Measurements from ENCODE around the gene DMAC2L. TPM values are rescaled to one million over a fixed set of nuclear protein-coding genes. Genes with fewer than 3 reads are reported as not detected.

DMAC2L gene
- total RNA-seq, 1 experiment from 2014 or later: 8.9 TPM

DNA sequence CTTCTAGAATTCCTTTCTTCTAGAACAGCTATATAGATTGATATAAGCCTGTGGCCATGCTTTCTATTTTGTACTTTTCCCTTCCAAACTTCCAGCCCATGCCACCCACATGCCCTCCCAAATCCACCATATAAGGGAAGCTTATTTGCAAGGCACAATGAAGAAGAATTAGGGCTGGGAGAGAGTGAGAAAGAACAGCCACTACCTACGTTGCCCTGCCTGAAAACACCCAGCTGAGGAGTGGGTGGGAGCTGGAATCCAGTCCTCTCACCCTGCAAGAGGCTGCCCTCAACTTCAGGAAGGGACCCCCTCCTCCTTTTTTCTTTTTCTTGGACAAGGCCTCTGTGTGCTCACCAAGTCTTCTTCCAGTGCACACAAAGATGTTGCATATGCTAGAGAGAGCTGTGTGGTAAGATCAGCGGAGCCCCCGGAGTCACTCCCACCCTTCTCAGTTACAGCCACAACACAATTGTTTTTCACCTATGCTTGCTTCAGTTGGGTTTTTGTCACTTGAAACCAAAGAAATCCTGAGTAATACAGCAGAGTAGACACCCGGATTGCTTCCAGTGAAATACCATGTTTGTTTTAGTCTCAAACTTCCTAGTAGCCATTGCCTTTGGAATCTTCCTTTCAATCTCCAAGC is 45.8 kb downstream of the DMAC2L start:
- no peaks in the 10 kb centered on the region for H4K20me1 ChIP-seq (ENCODE audit: insufficient read depth)
- H3K27ac ChIP-seq (ENCODE audit: low read depth, low read length): no peak overlapping the region
- H3K9ac ChIP-seq (ENCODE audit: low read length): no peak overlapping the region
- TF ChIP-seq, protein P1, sequence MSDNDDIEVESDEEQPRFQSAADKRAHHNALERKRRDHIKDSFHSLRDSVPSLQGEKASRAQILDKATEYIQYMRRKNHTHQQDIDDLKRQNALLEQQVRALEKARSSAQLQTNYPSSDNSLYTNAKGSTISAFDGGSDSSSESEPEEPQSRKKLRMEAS (IDR thresholded peaks at IDR 0.05): no peak
- TF ChIP-seq RAD21 (IDR thresholded peaks at IDR 0.05; ENCODE audit: low read depth): no peak
- no peak for TF ChIP-seq EZH2 (IDR thresholded peaks at IDR 0.05)
- no peak for TF ChIP-seq ZNF274 (IDR thresholded peaks at IDR 0.05; ENCODE audit: low read depth, low read length)
- TF ChIP-seq SRF (IDR thresholded peaks at IDR 0.05; ENCODE audit: low read depth): no peak
- TF ChIP-seq, protein P2, sequence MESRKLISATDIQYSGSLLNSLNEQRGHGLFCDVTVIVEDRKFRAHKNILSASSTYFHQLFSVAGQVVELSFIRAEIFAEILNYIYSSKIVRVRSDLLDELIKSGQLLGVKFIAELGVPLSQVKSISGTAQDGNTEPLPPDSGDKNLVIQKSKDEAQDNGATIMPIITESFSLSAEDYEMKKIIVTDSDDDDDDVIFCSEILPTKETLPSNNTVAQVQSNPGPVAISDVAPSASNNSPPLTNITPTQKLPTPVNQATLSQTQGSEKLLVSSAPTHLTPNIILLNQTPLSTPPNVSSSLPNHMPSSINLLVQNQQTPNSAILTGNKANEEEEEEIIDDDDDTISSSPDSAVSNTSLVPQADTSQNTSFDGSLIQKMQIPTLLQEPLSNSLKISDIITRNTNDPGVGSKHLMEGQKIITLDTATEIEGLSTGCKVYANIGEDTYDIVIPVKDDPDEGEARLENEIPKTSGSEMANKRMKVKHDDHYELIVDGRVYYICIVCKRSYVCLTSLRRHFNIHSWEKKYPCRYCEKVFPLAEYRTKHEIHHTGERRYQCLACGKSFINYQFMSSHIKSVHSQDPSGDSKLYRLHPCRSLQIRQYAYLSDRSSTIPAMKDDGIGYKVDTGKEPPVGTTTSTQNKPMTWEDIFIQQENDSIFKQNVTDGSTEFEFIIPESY (IDR thresholded peaks at IDR 0.05; ENCODE audit: extremely low read depth, insufficient replicate concordance, low read length): no peak
- no TSS peak for BruUV-seq (replicated peaks)
- H3K4me3 ChIP-seq (replicated peaks in 1 of 2; ENCODE audit: low read depth in 1 of 2, low read length in 2 of 2): no peak overlapping the region
- ChIA-PET RAD21 (ENCODE audit: low non-redundant PET in 1 of 2, low total read pairs in 2 of 2, uncharacterized antibody in 2 of 2, unreplicated experiment in 2 of 2) (no interaction called here), POLR2A (no interaction called here), CTCF (interaction anchor here (0.8 kb wide), 1 partner anchor 37 kb away, joined by 4 read pairs; no protein-coding TSS in a partner anchor)
- intact Hi-C loops (cut with micrococcal nuclease): no loop called here
- H3K79me2 ChIP-seq (ENCODE audit: insufficient read depth, low read length): no peaks in the 10 kb centered on the region
- peaks cover 0 to 5% of the 10 kb centered on the region in 2 experiments; a peak in 1 of 4 replicates for H3K4me1 ChIP-seq (ENCODE audit: control insufficient read depth in 1 of 2, insufficient read depth in 2 of 2, low read length in 2 of 2)
- H3K9me2 ChIP-seq (ENCODE audit: insufficient read depth): no peaks in the 10 kb centered on the region
- H3K36me3 ChIP-seq (ENCODE audit: control insufficient read depth in 1 of 2, insufficient read depth in 2 of 2, low read length in 2 of 2): no peaks in the 10 kb centered on the region
- no peaks in the 10 kb centered on the region for H3K9me3 ChIP-seq (ENCODE audit: control insufficient read depth in 1 of 2, insufficient read depth in 1 of 2, low read depth in 1 of 2, low read length in 2 of 2)
- DNase-seq (ENCODE audit: low read depth, low spot score): no peak
- no peak overlapping the region for H3K4me2 ChIP-seq (ENCODE audit: low read length)
- H3K27me3 ChIP-seq (ENCODE audit: insufficient read depth, low read length): no peaks in the 10 kb centered on the region
- no peak for ATAC-seq
- no peak overlapping the region for H2AFZ ChIP-seq (ENCODE audit: low read depth, low read length, poor library complexity, severe bottlenecking)

DNA sequence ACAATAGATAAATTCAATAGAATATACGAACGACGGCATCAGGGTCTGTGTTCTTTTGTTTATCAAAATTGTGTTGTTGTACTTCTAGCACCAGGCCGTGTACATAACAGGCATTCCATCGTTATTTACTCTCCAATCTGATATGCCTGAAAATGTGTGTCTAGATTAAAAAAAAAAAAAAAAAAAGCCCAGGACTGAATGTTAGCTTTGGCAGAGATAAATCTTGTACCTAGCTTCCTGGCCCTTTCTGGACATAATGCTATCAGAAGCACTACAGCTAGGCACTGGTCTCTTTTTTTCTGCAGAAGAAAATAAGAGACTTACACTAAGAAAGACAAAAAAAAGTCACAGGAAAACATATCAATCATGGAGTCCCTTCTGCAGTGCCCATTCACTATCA is 47.5 kb downstream of the DMAC2L start:
- no peaks in the 10 kb centered on the region for H4K20me1 ChIP-seq (ENCODE audit: insufficient read depth)
- no TSS peak for BruUV-seq (replicated peaks)
- DNase-seq (ENCODE audit: low read depth, low spot score): no peak
- no peaks in the 10 kb centered on the region for H3K27me3 ChIP-seq (ENCODE audit: insufficient read depth, low read length)
- POLR2A ChIA-PET: no interaction called here
- peaks cover 3 to 17% of the 10 kb centered on the region in 2 experiments for H3K4me1 ChIP-seq (ENCODE audit: control insufficient read depth in 1 of 2, insufficient read depth in 2 of 2, low read length in 2 of 2)
- TF ChIP-seq, protein P3, sequence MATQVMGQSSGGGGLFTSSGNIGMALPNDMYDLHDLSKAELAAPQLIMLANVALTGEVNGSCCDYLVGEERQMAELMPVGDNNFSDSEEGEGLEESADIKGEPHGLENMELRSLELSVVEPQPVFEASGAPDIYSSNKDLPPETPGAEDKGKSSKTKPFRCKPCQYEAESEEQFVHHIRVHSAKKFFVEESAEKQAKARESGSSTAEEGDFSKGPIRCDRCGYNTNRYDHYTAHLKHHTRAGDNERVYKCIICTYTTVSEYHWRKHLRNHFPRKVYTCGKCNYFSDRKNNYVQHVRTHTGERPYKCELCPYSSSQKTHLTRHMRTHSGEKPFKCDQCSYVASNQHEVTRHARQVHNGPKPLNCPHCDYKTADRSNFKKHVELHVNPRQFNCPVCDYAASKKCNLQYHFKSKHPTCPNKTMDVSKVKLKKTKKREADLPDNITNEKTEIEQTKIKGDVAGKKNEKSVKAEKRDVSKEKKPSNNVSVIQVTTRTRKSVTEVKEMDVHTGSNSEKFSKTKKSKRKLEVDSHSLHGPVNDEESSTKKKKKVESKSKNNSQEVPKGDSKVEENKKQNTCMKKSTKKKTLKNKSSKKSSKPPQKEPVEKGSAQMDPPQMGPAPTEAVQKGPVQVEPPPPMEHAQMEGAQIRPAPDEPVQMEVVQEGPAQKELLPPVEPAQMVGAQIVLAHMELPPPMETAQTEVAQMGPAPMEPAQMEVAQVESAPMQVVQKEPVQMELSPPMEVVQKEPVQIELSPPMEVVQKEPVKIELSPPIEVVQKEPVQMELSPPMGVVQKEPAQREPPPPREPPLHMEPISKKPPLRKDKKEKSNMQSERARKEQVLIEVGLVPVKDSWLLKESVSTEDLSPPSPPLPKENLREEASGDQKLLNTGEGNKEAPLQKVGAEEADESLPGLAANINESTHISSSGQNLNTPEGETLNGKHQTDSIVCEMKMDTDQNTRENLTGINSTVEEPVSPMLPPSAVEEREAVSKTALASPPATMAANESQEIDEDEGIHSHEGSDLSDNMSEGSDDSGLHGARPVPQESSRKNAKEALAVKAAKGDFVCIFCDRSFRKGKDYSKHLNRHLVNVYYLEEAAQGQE (IDR thresholded peaks at IDR 0.05; ENCODE audit: low read depth): no peak
- no peak for TF ChIP-seq EGR1 (IDR thresholded peaks at IDR 0.05; ENCODE audit: low read depth)
- TF ChIP-seq TCF7L2 (IDR thresholded peaks at IDR 0.05; ENCODE audit: borderline replicate concordance, extremely low read depth, insufficient read depth, insufficient read length): no peak
- TF ChIP-seq, protein P4, sequence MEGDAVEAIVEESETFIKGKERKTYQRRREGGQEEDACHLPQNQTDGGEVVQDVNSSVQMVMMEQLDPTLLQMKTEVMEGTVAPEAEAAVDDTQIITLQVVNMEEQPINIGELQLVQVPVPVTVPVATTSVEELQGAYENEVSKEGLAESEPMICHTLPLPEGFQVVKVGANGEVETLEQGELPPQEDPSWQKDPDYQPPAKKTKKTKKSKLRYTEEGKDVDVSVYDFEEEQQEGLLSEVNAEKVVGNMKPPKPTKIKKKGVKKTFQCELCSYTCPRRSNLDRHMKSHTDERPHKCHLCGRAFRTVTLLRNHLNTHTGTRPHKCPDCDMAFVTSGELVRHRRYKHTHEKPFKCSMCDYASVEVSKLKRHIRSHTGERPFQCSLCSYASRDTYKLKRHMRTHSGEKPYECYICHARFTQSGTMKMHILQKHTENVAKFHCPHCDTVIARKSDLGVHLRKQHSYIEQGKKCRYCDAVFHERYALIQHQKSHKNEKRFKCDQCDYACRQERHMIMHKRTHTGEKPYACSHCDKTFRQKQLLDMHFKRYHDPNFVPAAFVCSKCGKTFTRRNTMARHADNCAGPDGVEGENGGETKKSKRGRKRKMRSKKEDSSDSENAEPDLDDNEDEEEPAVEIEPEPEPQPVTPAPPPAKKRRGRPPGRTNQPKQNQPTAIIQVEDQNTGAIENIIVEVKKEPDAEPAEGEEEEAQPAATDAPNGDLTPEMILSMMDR (IDR thresholded peaks at IDR 0.05 in 2 of 3, conservative IDR thresholded peaks at IDR 0.05 in 1 of 3; ENCODE audit: borderline replicate concordance in 1 of 3, insufficient read depth in 1 of 3, low read depth in 2 of 3, low read length in 2 of 3): no peak
- no peak for TF ChIP-seq SIN3A (IDR thresholded peaks at IDR 0.05; ENCODE audit: low read depth)
- H3K27ac ChIP-seq (ENCODE audit: low read depth, low read length): no peak overlapping the region
- CTCF ChIA-PET: no interaction called here
- H3K4me2 ChIP-seq (ENCODE audit: low read length): no peak overlapping the region
- no peak overlapping the region for H3K9ac ChIP-seq (ENCODE audit: low read length)
- no peaks in the 10 kb centered on the region for H3K9me2 ChIP-seq (ENCODE audit: insufficient read depth)
- no peaks in the 10 kb centered on the region for H3K9me3 ChIP-seq (ENCODE audit: control insufficient read depth in 1 of 2, insufficient read depth in 1 of 2, low read depth in 1 of 2, low read length in 2 of 2)
- RAD21 ChIA-PET (ENCODE audit: low non-redundant PET in 1 of 2, low total read pairs in 2 of 2, uncharacterized antibody in 2 of 2, unreplicated experiment in 2 of 2): no interaction called here
- intact Hi-C loops (cut with micrococcal nuclease): no loop called here
- no peak overlapping the region for H2AFZ ChIP-seq (ENCODE audit: low read depth, low read length, poor library complexity, severe bottlenecking)
- no peaks in the 10 kb centered on the region for H3K79me2 ChIP-seq (ENCODE audit: insufficient read depth, low read length)
- no peak overlapping the region for H3K4me3 ChIP-seq (replicated peaks in 1 of 2; ENCODE audit: low read depth in 1 of 2, low read length in 2 of 2)
- H3K36me3 ChIP-seq (ENCODE audit: control insufficient read depth in 1 of 2, insufficient read depth in 2 of 2, low read length in 2 of 2): no peaks in the 10 kb centered on the region
- ATAC-seq: no peak
